ENCODE data around the gene HMG20B.

The HMG20B gene

DNA sequence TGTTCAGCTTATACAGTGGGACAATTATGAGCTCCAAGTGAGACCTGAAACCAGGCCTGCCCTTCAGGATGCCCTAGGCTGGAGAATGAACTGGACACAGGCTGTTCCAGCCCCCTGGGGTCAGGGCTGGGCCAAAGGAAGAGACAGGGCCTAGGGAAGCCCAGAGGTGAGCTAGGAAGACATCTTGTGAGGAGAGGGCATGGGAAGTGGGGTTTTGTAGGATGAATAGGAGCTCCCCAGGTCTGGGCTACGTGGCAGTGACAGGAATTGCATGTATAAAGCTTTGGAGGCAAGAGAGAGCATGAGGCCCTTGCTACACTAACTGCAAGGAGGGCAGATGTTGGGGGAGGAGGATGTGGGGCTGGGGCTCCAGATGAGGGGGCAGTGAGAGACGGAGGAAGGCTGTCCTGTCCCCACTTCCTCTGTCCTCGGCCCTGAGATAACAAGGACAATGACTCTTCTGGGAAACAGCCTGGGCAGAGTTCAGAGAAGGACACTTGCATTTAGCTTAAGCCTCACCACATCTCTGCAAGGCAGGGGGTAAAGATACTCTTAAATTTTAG, 35.4 kb downstream of the HMG20B start:
- DNase-seq = no peak

DNA sequence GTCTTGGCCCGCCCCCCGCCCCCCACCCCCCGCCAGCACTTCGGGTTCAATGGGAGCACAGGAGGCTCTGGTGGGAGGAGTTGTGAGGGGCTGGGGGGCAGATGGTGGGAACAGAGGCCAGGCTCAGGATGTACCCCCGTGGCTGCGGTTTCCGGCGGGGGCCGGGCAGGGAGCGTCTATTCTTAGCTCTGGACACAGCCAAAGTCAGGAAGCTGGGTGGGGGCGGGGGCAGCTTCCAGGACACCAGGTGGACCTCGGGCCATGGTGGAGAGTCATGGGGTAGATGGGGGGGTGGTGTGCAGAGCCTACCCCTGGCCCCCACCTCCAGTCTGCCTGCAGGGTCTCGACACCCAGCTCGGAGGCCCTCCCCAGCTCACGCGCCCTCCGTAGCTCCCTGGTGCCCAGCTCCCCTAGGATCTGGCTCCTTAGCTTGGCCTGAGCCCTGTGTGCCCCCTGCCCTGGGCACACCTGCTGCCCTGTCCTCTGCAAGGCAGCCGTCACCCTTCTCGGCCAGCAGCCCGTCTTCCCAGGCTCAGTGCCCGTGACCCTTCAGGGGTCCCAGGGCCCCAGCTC, 36.1 kb downstream of the HMG20B start:
- no peak for DNase-seq

DNA sequence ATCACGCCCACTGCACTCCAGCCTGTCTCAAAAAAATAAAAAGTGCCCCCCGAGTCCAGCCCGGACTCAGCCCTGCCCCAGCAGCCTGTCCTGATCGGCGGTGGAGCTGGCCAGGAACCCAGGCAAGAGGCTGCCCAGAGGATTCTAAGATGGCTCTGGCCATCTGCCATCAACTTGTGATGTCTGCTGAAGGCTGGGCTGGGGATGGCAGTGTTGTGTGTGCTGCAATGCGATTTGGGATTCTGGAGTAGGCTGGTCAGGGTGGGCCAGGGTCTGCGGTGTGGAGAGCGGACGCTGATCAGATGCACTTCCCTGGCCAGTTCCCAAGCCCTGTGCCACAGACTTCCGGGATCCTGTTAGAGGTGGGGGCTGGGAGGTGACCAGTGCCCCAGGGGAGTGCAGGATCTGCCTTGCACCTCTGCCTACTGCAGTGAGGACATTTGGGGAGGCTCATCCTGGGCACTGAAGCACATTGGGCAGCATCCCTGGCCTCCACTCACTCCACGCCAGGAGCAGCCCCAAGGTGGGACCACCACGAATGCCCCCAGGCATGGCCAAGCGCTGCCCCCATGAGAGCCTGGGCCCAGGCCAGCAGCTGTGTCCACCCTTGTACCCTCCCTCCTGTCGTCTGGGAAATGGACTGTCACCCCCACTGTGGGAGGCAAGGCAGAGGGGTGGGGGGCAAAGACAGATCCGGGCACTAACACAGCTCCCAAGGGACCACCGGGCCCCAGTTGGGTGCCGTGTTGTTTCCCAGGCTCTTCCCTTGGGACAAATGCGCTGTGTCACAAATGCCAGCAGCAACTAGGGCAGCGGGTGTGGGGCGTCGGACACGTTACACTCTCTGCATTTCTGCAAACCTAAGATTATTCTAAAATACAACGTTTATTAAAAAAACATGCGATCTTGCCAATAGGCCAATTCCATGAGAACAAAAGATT, 37.3 kb downstream of the HMG20B start:
- DNase-seq = no peak

DNA sequence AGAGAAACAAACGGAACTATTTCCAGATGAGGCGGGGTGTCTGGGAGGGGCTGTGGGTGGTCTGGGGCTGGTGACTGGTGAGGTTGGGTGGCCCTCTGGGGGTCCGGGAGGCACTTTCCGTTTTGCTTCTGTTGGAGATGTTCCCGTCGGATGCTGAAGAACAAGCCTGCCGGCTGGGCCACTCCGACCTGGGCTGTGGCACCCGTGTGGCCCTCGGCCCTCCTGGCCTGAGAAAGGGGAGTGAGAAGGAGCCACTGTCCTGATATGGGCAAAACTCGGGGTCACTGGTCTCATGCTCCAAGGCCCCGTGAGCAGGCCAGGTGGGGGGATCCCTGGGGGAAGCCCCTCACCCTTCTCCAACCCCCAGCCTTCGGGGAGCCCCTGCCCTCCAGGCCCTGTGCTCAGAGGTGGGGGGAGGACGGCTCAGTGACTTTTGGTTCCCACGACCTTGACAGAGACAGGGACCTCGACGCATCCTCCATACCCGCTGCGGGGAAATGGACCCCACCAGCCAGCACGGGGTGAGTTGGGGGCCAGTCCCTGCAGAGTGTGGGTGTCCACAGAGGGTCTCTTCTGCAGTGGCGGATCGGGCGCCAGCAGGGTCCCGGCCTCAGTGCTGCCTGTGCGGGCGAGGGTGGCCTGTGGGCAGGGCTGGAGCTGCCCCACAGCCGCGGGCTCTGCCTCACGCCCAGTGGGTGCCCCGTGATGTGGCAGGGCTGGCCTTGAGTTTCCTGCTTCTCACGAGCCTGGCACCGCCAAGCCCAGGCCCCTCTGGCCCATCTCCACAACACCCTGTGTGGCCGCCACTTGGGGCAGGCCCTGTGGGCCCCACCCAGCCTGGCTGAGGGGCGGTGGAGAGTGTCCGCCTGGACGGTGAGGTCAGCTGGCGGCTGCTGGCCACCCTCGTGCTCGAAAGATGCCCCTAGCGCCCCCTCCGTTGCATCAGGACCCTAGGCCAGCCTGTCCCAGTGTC, 38.3 kb downstream of the HMG20B start:
- DNase-seq = no peak

DNA sequence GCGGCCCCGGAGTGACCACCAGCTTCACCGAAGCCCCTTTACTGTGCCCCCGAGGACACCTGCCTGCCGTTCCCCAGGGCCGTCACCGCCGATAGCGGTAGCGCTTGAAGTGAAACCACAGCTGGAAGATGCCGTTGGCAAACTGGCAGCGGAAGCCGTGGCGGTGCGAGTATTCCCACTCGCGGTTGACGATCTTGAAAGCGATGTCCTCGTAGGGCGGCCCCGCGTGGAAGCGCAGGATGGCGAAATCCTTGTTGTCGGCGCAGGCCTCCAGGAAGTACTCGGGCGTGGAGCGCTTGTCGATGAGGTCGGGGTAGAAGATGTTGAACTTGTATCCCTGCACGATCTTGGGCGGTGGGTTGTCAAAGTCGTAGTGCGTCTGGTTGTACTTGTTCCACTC, 39.1 kb downstream of the HMG20B start:
- no peak for DNase-seq

DNA sequence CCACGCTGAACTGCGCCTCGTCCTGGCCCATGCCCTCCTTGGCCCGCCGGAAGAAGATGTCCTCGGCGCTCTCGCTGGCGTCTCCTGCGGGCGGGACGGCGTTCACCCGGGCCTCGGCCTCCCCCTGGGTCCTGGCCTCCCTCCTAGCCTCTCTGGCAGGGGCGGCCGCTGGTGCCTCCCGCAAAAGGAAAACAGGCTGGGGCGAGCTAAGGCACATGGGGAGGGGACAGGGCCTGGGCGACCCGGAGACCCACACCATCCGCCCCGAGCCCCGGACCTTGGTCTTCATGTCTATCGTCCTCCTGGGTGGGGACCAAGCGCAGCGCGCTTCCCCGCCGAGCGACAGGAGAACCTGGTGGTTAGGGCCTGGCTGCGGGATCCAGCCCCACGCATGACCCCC, 39.6 kb downstream of the HMG20B start:
- no peak for DNase-seq

DNA sequence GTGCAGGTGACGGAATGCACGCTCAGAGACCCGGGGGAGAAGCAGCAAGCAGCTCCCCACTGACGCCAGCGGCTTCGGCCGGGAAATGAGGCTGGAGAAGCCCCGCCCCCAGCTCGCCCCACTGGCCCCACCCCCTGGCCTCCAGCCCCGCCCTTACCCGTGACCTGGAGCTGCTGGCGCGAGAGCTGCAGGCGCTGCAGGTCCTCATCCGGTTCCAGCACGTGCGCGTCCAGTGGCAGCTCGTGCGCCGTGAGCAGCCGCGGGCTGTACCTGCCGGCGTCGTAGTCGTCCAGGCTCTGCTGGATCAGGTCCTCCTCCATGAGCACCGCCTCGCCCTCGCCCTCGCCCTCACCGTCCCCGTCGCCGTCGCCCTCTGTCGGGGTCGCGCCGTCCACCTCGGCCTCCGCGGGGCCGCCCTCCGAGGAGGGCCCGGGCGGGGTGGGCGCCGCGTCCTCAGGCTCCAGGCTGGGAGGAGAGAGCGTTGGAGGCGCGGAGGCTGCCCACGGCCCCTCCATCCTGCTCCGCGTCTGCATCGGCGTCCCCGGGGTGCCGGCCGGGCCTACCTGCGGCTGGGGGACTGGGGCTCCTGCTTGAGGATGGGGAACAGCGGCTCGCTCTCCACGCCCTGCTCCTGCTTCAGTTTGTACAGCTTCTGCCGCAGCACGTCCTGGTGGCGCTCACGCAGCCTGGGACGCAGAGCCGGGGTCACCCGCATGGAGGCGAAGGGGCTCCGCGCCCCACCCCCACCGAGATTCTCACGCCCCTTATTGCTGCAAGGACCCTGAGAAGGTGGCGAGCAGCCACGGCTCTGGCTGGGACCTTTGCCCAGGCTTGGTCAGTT, 40.4 kb downstream of the HMG20B start:
- DNase-seq = no peak

DNA sequence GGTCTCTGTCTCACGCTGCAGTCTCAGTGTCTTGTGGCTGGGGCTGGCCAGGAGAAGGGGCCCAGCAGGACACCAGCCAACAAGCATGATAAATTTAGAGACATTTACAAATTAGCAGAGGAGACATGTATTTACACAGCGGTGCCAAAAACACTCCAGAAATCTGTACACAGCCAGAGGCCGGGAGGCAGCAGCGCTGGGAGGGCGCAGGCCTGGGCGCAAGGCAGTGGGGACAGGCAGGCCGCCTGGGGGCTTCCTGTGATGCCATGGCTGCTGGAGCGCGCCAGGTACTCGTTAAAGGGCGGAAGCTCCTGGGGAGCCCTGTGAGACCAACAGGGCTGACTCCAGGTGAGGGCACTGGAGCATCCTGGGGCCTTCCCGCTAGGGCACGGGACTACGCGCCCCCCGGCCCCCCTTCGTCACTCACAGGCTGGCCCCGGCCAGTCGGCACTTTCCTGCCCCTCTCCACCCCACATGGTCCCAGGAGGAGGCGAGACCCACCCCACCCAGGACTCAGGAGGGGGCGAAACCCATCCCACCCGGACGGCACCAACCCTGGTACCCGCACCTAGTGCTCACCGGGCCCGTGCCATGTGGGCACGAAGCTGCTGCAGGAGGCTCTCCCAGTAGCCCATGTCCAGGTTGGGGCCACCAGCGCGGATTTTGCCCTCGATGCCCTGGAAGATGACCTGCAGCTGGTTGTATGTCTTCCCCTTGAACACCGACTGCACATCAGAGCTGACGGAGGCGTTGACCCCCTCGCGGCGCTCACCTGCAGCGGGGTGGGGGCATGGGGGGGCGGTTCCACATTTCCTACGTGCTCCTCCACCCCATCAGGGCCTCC, 41.3 kb downstream of the HMG20B start:
- DNase-seq = no peak

DNA sequence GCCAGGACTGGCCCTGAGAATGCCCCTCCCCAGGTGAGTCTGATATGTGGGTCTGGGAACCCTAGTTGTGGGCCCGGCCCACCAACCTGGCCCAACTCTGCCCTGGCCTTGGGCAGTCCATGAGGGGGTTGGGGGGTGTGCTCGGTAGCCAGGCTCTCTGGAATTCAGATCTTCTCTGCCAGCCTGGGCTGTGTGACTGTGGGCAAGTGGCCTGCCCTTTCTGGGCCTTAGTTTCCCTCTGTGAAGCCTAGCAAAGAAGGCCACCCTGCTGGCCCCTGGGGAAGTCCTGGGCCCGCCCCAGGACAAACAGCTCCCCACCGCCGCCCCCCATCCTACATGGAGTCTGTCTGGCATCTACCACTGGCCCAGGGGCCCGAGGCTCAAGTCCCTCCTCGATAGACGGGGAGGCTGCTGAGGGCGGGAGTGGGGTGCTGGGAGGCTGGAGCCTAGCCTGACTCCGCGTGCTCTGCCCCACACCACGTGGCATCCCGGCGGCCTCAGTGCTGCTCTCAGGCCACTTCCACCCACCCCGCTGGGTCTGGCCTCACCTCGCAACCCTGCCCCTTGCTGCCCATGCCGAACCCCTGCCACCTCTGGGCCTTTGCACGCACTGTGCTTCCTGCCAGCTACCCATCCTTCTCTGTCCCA, 42.2 kb downstream of the HMG20B start:
- DNase-seq = no peak

DNA sequence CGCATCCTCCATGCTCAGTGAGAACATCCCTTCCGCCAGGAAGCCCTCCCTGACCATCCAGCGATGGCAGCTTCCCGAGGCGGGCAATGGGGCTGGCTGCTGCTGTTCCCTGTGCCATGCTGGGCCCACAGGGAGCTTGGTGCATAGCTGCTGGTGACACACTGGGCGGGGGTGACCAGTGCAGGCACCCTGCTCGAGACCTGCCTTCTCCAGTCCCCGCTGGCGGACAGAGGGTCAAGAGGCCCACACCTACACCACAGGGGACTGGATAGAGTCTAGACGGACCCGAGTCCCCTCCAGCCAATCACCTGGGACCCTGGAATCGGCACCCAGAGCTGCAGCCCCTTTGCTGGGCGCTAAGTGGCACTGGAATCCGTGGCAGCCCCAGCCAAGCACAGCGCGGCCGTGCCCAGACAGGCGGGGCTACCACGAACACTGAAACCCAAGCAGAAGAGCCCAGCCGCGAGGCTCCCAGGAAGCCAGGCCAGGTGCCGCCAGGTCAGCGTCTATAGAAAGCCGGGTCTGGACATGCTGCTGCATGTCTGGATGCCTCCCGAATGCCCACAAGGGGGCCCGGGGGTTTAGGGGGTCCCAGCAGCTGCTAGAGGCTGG, 42.9 kb downstream of the HMG20B start:
- DNase-seq = no peak

DNA sequence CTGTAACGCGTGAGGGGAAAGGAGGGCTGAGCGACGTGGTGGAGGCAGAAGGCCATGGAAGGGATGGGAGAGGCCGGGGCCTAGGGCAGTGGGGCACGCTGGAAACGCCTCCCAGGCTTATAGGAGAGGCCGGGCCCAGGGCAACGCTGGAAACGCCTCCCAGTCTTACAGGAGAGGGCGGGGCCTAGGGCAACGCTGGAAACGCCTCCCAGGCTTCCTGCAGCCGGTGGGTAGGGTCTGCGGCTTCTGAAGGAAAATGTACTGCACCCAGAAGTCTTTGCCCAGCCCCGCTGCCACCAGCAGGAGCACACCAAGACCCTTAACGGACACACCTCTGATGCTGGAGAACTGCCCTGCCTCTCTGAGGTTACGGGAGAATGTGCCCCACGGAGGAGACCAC, 44.7 kb downstream of the HMG20B start:
- DNase-seq = no peak

DNA sequence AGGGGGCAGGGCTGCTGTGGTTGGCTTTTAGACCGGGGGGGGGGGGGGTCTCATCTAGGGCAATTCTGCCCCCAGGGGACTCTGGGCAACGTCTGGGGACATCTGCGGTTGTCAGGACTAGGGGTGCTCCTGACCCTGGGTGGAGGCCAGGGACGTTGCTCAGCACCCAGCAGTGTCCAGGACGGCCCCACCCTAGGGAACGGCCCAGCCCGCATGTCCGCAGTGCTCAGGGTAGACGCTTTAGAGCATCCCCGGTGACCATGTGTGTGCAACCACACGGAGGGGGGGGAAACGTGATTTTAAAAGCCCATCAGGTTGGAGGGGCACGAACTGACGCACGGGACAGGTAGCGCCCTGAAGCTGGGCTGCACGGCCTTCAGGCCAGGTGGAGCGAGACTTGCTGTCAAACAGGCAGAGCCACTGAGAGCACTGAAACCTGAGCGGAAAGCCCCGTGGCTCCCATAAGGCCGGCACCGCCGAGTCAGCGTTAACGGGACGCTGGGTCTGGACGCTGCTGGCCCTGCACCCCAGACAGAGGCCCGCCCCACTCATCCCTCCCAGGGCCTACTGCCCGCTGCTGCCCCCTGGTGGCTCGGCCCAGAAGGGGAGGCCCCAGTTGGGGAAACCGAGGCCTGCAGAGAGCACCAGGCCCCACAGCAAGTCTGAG, 45.5 kb downstream of the HMG20B start:
- no peak for DNase-seq

DNA sequence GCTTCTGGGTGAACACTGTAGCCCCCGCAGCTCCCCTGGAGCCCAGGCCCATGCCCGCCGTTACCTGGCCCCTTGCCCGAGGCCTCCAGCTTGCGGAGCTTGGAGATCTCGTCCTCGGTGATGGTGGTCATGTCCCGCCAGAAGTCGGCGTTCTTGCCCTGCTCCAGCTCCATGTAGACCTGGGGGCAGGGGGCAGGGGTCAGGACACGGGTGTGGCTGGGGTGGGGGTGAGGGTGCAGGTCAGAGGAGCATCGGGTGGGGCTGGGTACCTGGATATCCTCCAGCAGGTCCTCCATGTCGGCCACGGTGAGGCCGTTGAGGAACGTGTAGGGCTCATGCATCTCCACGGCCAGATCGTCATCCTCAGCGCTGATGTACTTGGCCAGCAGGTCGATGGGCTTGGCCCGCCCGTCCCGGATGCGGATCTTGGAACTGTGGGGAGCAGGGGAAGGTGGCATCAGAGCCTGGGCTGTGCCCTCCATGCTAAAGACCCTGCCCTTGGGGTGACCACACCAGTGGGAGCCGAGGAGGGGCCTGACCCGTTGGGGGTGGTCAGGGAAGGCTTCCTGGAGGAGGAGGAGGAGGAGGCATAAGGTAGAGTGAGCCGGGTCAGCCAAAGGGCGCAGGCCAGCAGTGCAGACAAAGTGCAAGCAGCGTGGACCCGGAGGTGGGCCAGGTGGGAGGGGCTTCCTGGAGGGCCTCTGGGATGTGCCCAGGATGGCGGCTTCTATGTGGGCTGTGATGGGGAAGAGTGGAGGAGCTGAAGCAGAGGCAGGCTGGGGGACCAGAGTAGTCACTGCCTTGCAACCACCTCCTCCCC, 46.3 kb downstream of the HMG20B start:
- DNase-seq = no peak

DNA sequence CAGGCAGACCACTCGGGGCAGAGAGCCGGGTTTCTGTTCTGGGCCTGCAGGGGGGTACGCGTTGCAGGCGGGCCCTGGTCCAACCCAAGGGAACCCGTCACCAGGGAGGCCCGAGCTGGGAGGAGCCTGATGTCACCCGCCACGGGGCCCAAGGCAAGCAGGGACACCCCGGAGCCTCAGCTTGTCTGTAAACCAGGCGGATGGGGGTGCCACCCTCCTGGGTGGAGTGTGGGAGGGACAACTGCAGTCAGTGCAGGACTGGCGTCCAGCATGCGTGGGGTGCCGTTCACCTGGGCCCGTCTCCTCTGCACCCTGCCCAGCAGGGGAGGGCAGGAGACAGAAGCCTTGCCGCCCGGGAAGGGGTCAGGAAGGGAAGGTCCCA, 46.9 kb downstream of the HMG20B start:
- DNase-seq = no peak

DNA sequence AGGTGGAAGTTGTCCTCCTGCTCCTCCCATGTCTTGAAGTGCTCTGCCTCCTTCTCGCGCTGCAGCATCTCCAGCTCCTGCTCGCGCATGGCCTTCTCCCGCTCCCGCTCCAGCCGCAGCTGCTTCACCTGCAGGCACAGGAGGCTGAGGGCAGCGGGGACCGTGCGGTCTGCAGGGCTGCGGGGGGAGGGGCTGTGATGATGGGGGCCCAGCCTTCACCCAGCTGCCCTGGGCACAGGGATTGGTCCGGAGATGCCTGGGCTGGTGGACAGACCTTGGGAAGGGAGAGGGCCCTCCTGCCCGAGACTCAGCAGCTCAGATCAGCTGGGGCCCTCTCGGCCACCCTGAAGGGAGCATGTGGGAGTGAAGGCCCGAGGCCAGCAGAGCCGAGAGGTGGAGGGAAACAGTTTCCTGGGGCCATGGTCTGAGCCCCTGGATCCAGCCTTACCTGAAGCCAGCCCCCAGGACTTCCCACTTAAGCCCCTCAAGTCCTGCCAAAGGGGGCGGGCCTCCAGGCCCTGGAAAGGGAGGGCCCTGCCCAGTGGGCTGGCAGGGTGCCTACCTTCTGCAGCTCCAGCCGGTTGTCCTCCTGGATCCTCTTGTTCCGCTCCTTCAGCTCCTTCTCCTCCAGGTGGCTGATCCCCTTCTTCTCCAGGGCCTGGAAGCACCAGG, 47.5 kb downstream of the HMG20B start:
- DNase-seq = no peak

DNA sequence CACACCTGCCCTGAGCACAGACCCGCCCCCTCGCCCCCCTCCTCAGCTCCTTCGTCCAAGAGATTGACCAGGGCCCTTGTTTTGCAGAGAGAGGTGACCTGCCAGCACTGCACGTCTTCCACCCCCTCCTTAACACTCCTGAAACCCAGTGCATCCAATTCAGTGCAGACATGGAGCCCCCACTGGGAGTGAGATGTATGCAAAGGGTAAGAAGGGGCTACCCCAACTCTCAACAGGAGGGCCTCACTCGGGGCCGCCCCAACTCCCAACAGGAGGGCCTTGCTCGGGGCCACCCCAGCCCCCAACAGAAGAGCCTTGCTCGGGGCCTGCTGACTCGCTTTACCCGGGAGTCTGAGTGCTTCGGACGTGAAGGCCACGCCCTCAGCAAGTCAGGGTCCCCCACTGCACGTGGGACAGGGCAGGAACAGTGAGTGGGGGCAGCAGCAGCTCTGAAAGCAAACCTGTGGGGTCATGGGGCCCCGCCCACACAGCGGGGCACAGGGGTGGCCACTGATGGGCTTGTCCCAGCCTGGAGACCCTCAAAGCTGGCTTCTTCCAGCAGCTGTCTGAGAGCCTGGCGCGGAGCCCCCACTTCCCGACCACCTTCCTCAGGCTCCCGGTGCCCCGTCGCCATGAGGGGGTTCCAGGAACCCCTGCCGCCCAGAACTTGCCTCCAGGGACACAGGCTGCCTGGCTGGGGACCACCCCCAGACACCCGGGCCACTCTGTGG, 48.2 kb downstream of the HMG20B start:
- no peak for DNase-seq

DNA sequence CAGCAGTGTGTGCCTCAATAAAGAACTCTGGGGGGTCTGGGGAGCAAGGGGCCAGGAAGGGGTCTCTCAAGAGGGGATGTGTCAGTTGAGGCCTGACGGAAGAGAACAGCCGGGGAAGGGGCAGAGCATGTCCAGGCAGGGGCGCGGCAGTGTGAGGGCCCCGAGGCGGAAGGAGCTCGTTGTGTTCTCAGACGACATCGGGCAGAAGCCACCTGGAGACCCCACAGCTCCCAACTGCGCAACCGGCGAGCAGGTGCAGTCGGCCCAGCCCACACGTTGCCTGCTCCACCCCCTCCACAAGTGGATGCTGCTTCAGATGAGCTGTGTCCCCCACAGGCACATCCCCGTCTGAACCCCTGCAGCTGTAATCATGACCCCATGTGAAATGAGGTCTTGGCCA, 48.9 kb downstream of the HMG20B start:
- no peak for DNase-seq

All from SHP77 (cell line).